Limb (tissue), 2 donors: ENCODE measurements around the gene MAMDC4.

Source experiments
- DNase-seq, 2 donors: peaks; one replicate each; pipeline ENCODE4 v3.0.0-alpha.2; 2016; ENCODE audit errors: extremely low spot score in 2 of 2

MAMDC4 gene

DNA sequence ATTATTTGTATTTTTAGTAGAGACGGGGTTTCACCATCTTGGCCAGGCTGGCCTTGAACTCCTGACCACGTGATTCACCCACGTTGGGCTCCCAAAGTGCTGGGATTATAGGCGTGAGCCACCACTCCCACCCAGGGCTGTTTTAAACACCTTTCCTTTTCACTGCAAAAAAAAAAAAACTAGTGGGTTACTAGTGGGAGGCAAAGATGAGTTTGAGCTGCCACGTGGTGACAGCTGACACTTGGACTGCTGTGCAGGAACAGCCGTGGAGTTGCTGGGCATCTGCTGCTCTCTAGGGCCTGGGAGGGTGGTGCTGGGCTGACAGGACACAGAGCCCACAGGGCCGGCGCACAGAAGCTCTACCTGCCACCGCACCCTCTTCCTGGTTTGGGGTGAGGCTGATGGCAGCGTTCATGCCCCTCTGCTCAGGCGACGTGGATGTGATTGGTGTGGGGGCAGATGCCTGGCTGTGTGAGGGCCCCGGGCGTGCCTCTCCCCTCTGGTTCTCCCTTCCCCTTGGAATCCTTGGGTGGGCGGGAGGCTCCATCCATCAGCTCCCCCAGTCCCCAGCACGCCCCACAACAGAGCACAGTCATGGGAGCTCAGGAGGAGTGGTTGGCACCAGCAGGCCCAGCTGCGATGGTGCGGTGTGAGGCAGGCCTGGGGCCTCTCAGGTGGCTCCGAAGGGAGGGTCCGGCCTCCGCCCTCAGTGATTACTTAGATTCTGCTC, 27.5 kb upstream of the MAMDC4 start:
- peak in 1 of 2 donors; percentile 20 for DNase-seq

DNA sequence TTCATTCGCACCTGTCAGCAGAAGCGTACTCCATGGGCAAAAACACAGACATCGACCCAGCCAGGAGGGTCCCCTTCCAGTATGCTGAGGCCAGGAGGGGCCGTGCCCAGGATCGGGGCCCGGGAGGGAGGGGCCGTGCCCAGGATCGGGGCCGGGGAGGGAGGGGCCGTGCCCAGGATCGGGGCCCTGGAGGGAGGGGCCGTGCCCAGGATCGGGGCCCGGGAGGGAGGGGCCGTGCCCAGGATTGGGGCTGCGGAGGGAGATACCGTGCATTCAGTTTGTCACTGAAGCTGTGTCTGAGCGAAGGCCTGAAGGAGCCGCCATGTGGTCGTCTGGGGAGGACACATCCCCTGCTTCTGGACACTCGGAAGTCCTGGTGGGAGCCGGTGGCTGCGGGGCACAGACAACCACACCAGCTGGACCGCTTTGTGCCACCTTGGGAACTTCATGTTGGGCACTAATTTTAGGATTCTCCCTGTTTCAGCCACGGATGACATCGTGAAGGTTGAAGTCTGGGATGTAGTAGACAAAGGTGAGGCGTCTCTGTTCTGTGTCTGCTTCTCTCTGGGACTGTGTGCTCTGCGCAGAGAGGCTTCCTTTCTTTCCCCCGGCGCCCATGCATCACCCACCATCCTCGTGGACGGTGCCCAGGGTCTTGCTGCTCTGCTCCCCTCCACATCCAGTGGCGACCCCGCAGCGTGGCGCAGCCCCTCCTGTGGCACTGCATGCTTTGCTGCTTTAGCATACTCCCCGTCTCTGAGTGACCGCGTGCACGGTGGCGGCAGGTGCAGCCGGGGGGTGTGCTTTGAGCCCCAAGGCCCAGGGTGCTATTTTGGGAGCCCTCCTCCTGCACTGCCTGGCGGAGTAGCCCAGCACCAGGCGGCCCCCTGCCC, 26.6 kb upstream of the MAMDC4 start:
- peak in 1 of 2 donors; percentile 22 for DNase-seq

DNA sequence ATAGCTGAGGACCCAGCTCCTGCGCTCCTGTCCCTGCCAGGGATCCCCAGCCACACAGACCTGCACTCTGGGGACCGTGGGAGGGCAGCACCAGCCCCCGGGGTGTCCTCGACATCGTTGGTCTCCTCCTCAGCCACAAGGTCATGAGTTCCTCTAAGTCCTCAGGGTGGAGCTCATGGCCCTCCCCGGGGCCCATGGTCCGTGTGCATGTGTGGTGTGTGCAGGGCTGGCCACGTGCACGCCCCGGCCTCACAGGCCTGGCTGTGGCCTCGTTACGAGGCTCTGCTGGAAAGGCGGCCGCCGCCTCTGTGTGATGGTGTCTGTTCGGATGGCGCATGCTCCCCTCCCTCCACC, 26.0 kb upstream of the MAMDC4 start:
- DNase-seq = peak in 1 of 2 donors; percentile 16

DNA sequence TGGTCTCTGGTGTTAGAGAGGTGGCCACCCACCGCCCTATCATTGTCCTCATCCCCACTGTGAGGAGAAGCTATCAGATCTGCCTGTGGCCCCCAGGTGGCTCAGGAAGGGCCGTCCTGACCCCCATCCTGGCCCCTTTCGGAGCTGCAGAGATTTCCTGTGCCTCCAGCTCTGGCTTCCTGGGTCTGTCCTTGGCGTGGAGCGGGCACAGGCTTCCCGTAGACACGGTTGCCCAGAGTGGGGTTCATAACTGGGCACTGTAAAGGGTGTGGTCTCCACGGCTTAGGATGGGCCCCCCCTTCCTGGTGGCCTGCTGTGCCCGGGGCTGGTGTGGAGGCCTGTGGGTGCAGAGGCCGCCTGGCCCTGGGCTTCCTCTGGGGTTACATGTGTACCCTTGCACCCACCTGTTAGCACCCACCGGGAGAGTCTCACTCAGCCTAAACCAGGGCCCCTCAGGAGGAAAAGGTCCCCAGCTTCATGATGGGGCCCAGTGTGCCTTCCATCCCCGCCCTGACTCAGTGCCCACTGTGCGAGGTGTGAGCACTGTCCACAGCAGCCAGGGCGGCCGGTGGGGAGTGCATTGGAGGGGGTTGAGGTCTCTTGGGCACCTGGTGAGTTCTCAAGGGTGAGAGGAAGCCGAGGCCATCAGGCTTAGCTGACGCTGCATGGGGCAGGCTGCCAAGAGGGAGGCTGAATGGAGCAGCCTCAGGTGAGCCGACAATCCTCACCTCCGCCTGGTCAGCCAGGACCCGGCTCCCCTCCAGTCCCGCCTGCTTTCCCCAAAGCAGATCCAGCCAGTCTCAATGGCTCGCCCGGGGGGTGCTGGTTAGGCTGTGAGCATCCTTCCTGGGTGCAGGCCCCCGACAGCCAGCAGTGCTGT, 25.2 kb upstream of the MAMDC4 start:
- peak in 1 of 2 donors; percentile 23 for DNase-seq

DNA sequence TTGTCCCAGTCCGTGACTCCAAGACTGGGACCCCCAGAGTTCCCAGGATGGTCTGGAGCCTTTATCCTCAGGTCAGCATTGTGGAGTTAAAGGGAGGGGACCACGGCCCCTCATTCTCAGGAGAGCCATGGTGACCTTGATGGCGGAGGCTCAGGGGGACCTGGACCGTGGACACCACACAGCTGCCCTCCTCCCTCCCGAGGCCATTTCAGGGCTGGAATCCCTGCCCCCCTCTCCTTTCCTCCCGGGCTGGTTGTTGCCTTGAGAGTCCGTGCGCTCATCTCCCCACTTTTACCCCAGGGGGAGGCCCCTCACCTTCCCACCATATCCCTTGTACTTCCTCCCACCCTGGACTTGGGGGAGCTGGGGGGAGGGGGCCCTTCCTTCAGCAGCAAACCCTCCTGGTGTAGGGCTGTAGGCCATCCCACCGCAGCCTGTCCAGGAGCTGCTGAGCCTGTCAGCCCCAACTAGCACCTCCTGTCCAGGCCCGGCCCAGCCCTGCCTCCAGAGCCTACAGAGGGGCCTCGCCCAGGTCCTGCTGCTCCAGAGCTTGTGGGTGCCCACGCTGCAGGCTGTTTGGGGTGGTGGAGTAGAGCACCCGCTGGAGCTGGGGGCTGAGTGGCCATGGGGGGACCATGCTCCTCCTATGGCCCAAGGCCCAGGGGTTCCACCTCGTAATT, 24.2 kb upstream of the MAMDC4 start:
- DNase-seq = peak in 1 of 2 donors; percentile 26

DNA sequence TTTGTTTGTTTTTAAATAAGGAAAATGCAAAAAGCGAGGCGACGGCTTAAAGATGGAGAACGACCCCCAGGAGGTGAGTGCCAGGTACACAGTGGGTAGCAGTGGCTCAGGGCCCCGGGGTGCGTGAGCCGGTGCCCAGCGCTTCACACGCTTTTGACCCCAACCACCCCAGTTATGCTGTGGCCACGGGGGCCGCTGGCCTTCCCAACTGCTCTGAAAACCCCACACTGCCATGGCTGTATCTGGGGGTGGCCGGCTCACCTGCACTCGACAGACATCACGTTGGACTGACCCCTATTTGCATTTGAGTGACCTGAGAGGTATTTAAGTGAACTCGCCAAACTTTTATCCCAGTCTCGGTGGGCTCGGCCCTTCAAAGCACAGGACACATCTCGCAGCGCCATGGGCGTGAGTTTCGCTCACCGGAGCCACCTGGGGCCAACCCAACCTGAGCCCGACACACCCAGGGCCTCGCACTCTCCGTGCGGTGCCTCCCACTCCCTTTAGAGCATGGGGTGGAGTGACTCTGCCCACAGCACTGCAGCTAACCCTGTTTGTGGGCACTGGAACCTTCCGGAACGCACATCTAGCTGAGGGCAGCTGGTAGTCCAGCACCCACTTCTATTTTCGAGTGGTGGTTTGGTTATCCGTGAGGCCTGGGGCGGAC, 23.5 kb upstream of the MAMDC4 start:
- no peak for DNase-seq

DNA sequence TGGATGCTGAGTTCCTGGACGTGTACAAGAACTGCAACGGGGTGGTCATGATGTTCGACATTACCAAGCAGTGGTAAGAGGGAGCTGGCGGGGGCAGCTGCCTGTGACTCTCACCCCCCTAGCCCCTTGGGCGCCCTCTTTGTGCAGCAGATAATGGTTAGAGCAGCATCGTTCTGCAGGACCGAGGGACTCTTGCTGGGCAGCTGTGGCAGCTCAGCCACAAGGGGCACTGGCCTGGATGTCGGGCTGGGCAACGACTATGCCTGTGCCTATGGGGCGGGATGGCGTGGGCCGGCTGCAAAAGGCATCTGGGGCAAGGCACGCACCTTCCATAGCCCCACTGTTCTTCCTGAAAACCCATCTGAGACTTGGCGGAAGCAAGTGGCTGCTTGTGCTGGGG, 22.7 kb upstream of the MAMDC4 start:
- DNase-seq = no peak

DNA sequence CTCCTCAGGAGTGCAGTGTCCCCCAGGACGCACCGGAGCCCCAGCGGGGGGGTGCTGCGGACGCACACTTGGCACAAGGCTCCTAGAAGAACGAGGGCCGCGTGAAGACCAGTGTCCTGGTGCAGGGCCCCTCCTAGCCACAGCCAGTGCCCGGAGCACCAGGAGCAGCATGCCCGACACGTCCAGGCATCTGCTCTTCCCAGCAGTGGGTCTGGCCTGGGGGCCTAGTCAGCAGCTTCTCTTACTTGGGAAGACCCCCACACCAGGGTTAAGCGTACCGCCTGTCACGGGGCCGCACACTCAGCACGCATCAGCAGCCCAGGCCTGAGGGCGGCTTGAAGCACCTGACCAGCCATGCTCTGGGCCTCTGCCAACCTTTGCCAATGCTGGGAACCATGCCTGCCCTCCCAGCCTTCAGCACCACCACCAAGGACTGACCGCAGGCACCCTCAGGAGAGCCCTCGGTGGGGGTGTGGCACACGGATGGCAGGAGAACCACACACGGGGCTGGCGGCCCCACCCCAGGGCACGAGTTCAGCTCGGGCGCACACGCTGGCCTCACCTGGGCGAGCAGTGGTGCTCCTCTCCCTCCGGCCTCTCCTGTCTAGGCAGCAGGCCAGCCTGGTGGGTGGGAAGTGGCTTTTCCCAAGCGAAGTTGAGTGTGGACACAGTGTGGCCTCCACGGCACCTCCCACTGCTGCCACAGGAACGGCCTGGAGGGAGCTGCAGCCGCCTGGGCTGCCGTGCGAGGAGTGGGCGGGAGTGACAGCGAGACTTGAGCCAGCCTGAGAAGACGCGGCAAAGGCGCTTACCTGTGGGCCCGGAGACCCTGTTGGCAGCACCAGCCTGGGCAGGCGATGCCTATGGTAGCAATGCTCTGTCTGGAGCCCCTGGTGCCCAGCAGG, 21.9 kb upstream of the MAMDC4 start:
- peak in 1 of 2 donors; percentile 22 for DNase-seq

DNA sequence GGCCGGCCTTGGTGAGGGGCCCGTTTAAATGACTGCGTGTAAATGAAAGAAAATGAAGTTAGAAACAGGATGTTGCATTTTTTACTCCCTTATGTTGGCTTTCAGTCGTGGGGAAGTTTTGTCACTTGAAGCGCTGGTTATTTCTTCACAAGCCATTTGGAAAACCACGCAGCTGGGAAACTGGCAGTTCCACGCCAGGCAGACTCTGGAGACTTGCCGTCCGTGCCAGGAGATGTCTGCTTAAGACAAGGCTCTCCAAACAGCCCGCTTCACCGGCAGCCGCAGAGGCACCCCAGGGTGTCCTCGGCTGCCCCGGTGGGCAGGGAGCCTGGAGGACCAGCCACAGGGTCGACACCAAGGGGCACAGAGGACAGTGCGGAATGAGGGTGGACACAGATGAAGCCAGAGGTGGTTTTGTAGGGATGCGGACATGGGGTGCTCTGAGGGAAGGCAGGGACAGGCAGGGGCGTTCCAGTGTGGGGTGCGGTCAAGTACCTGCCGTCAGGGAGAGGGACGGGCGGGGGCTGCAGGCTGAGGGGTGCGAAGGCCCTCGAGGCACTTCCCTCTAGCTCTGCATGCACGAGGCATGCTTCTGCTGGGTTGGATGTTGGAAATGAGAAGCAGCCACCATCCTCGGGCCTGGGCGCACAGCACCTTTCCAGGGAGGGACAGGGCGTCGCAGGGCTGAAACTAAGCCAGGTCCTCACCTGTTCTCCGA, 21.0 kb upstream of the MAMDC4 start:
- DNase-seq = no peak

DNA sequence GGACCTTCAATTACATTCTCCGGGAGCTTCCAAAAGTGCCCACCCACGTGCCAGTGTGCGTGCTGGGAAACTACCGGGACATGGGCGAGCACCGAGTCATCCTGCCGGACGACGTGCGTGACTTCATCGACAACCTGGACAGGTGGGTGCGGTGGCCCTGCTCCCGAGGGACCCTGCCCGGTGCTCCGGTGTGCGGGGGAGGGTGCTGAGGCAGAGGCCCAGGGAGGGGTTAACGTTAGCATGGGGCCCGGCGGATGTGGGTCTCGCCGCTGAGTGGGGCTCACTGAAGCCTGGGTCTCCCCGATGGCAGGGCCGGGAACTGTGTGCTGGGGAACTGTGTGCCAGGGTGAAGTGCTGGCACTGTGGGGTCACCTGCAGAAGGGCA, 20.4 kb upstream of the MAMDC4 start:
- peak in 1 of 2 donors; percentile 26 for DNase-seq

DNA sequence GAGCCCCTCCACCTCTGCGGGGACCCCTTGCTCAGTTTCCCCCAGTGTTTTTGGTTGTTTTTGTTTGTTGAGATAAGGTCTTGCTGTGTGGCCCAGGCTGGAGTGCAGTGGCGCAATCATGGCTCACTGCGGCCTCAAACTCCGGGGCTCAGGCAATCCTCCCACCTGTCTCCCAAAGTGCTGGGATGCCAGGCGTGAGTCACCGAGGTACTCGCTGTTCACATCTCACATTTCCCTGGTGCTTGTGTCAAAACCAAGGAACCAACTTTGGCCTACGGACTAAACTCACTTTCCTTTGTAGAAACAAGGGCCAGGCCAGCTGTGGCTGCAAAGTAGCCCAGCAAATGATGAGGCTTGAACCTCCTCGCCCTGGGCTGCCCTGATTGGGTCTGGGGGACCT, 19.6 kb upstream of the MAMDC4 start:
- no peak for DNase-seq

DNA sequence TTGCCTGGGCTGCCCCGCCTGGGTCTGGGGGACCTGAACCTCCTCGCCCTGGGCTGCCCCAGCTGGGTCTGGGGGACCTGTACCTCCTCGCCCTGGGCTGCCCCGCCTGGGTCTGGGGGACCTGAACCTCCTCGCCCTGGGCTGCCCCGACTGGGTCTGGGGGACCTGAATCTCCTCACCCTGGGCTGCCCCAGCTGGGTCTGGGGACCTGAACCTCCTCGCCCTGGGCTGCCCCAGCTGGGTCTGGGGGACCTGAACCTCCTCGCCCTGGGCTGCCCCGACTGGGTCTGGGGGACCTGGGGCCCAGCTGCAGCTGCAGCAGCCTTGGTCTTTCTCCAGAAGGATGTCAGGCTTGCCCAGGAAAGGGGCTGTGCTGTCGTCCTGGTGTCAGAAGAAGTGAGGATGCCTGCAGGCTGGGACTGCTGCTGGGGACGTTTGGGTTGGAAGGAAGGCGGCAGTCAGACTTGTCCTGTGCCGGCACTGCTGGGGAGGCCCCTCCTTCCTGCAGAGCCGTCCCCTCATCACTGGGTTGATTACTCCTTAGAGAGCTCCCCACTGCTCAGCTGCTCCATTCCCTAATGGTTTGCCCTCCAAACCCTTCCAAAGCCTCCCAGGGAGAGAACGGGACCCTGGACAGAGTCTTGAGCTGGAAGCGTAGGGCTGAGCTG, 18.6 kb upstream of the MAMDC4 start:
- peak in 1 of 2 donors; percentile 24 for DNase-seq

DNA sequence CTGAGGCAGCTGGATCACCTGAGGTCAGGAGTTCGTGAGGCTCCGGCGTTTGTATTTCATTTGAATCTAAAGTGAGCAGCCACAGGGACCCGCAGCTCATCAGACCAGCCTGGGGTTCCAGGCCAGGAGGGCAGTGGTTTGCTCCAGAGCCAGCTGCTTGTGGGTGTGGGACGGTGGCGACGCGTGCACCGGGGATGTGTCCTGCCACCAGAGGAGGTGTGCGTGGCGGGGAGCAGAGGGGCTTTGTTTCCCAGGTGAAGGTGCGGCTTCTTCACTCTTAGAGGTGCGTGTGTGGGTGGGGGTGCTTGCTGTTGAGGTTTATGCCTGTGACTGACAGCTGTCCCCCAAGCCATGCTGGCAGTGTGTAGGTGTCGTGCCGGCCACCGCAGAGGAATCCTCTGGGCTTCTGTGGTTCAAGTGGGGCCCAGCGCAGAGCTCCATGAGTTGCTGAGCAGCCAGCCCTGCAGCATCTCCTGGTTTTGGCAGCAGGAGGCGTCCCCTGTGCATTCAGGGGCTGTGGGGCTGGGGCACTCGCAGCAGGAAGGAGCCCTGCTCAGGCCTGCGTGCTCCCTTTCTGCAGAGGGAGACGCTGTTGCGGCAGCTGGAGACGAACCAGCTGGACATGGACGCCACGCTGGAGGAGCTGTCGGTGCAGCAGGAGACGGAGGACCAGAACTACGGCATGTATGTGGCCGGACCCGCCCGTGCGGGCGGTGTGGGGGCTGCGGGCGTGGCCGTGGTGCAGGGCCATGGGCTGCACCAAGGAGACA, 16.8 kb upstream of the MAMDC4 start:
- peak in 1 of 2 donors; percentile 28 for DNase-seq

DNA sequence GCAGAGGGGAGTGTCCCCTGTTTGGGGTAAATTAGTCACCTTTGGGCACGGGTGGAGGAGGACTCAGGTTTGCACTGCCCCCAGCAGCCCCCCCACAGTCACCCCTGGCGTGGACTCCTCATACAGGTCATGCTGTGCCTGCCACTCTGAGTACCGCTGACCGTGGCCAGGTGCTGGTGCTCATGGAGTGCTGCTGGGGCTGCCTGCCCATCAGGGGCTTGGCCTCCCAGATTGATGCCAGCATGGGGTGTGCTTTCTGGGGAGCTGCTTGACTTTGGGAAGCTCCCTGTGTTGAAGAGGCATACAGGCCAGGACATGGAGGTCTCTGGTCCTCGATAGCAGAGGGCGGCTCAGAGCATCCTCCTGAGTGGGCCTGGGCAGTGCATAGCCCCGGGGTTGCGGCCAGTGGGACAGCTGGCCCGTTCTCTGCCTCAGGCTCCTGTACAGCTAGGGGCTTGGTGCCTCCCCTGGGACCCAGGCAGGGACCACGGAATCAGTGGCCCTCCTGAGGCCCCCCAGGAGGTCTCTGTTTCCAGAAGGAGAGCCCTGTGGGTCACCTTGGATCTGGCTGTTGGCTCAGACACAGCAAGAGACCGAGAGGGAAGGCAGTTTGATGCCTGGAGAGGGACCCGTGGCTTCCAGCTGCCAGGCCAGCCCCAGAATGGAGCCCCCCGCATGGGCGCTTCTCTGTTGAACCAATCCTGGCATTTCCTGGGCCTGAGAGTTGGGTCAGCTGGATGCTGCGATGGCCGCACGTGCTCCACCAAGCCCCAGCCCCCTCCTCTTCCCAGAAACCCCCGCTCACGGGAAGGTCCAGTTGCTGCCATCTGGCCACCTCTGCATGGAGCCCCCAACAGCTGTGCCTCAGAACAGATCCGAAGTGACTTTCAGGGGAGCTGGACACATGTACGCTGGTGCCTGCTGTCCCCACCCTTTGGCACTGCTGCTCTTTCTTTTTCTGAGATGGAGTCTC, 15.9 kb upstream of the MAMDC4 start:
- DNase-seq = peak in 1 of 2 donors; percentile 26

DNA sequence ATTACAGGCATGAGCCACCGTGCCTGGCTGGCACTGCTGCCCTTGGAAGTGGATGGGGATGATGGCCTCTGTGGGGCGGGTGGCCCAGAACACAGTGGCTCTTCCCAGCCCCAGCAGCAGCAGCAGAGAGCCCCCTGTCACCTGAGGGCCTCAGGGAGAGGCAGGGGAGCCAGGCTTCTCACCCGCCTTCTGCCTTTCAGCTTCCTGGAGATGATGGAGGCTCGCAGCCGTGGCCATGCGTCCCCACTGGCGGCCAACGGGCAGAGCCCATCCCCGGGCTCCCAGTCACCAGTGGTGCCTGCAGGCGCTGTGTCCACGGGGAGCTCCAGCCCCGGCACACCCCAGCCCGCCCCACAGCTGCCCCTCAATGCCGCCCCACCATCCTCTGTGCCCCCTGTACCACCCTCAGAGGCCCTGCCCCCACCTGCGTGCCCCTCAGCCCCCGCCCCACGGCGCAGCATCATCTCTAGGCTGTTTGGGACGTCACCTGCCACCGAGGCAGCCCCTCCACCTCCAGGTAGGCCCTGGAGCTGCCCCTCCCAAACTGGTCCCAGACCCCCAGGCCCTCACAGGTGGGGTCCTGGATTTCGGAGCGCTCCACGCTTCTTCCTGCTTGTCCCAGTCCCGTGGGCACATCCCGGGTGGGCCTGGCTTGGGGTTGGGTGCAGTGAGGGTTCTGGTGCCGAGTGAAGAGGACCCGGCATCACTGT, 14.8 kb upstream of the MAMDC4 start:
- DNase-seq = peak in 1 of 2 donors; percentile 21

DNA sequence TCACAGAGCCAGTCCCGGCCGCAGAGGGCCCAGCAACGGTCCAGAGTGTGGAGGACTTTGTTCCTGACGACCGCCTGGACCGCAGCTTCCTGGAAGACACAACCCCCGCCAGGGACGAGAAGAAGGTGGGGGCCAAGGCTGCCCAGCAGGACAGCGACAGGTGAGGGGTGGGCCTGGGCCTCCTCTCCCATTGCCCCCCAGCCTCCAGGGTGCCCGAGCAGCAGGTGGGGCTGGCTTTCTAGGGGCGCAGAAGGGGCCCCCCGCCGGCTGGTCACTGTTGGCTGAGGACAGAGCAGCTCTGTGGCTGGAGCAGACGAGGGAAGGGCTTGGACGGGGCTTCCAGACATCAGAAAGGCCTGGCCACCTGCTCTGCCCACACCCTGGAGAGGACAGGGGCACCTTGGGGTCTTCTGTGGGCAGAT, 14.3 kb upstream of the MAMDC4 start:
- DNase-seq = peak in 1 of 2 donors; percentile 26
